ENCODE data around the gene GGPS1. TPM values are rescaled to one million over a fixed set of nuclear protein-coding genes. Genes with fewer than 3 reads are reported as not detected.

GGPS1 gene
- total and polyA plus RNA-seq, 2 of the 8 experiments (the other 6 are each of a cell fraction or from before 2014, with no cell fraction given): 20.9 to 43.6 TPM

- no peak for TF ChIP-seq SAP30 (IDR thresholded peaks at IDR 0.05; ENCODE audit: insufficient read depth, insufficient replicate concordance, low read length)
- no peak for TF ChIP-seq GABPA (IDR thresholded peaks at IDR 0.05; ENCODE audit: borderline replicate concordance, insufficient read depth, low read length)
- TF ChIP-seq E2F6 (IDR thresholded peaks at IDR 0.05): no peak
- no peak for TF ChIP-seq ATF3 (IDR thresholded peaks at IDR 0.05; ENCODE audit: insufficient read depth, low read depth, low read length)
- TF ChIP-seq TCF12 (IDR thresholded peaks at IDR 0.05; ENCODE audit: low read depth, low read length): no peak
- no peak for TF ChIP-seq SIN3A (conservative IDR thresholded peaks at IDR 0.05 in 1 of 2, IDR thresholded peaks at IDR 0.05 in 1 of 2; ENCODE audit: low read depth in 1 of 2, low read length in 2 of 2)
These were observed 15.4 kb downstream of the GGPS1 start (continued) for GRCh38 chr1:235343726-235344125.

Measured in H1 (cell line).